Measurements from ENCODE around the gene ZNF592. TPM values are rescaled to one million over a fixed set of nuclear protein-coding genes. Genes with fewer than 3 reads are reported as not detected.

Gene ZNF592
- polyA plus RNA-seq, 3 donors: 26.8 to 28.4 (median 27.8) TPM

GRCh38 chr15:84804005-84804900, 55.9 kb downstream of the ZNF592 start:
- no peak for DNase-seq (ENCODE audit: low read depth in 3 of 3, low spot score in 2 of 3)

- DNase-seq (ENCODE audit: low read depth in 3 of 3, low spot score in 2 of 3): no peak
These were observed 56.8 kb downstream of the ZNF592 start for GRCh38 chr15:84805221-84805620.

- no peak for DNase-seq (ENCODE audit: low read depth in 3 of 3, low spot score in 2 of 3)
These were observed 58.8 kb downstream of the ZNF592 start for GRCh38 chr15:84807228-84807627.

DNA sequence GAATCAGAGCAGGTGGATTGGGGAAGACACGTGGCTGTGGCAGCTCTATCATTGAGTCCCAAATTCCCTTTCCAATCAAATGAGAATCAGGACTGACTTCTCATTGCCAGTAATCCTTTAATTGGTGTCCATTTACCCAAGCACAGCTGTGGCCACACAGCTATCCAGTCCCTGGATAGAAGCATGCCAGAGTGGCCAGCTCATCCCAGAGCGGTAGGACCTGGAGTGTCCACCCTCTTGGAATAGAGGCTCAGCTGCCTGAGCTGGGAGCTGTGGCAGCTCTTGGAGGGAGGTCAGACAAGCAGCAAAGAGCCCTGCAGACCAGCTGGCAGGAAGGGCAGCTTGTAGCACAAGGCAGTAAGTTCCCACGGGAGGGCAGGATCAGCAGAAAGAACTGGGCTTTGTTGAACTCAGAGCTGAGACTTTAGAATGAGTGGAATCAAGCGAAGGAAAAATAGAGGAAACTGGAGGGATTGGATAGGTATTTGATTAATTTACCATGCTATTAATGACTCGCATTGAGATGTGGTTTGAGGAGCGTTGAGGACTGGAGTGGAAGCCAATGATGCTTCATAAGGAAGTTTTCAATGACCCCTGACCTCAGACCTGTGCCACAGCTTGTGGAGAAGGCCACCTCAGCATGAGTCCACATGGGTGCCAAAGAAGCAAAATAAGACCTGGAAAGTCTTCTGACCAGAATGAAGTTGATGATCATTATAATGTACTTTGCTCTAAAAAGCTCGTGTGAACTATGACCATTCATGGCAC, 61.9 kb downstream of the ZNF592 start:
- no peak for DNase-seq (ENCODE audit: low read depth in 3 of 3, low spot score in 2 of 3)

GRCh38 chr15:84811151-84811550, 62.8 kb downstream of the ZNF592 start:
- no peak for DNase-seq (ENCODE audit: low read depth in 3 of 3, low spot score in 2 of 3)

DNA sequence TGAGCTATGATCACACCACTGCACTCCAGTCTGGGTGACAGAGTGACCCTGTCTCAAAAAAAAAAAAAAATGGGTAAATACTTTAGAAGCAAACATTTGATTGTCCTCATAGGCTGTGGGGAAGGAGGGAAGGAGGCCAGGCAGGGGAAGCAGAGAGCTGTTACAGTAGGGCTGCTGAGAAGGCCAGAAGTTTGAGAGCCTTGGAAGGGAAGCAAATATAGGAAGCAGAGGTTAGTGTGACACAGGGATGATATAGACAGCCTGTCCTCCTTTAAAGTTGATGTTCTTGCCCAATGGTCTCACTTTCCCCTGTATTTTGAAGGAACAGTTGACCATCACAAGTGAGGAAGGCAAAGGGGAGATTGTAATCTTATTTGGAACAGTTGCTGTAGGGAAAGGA, 63.4 kb downstream of the ZNF592 start:
- no peak for DNase-seq (ENCODE audit: low read depth in 3 of 3, low spot score in 2 of 3)

GRCh38 chr15:84812842-84813241, 64.5 kb downstream of the ZNF592 start:
- DNase-seq (ENCODE audit: low read depth in 3 of 3, low spot score in 2 of 3): no peak

GRCh38 chr15:84813435-84813834, 65.0 kb downstream of the ZNF592 start:
- no peak for DNase-seq (ENCODE audit: low read depth in 3 of 3, low spot score in 2 of 3)

- no peak for DNase-seq (ENCODE audit: low read depth in 3 of 3, low spot score in 2 of 3)
These were observed 65.5 kb downstream of the ZNF592 start for GRCh38 chr15:84813931-84814330.

- no peak for DNase-seq (ENCODE audit: low read depth in 3 of 3, low spot score in 2 of 3)
These were observed 66.5 kb downstream of the ZNF592 start for GRCh38 chr15:84814916-84815315.

DNA sequence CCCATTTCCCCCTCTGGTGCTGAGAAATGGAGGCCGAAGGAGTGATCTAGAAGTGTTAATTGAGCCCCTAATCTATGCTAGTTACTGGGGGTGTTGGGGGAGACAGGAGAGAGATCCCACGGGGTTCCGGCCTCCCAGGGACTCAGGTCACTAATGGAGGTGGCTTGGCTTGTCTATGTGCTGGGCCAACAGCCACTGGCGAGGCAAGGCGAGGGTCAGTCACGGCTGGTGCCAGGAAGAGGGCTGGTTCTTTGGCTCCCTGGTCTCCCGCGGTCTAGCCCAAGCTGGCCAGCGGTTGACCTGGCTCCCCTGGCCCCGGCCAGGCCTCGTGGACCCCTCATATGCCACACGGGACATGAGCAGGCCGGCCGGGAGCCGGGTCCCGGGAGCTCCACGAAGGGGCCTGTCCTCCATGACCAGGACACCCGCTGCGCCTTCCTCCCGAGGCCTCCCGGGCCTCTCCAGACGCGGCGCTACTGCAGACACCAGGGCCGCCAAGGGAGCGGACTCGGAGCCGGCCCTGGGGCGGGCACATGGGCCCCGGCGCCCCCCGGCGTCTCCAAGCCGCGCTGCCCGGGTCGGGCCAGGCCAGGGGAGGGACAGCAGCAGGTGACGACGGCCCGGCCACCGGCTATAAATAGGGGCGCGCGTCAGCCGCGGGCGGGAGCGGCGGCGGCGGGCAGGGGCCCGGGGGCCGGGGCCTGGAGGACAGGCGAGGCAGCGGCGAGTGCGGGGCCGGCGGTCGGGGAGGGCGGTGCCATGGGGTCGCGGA, 68.5 kb downstream of the ZNF592 start, which contains the start of gene ALPK3:
TSS of gene ALPK3 (plus strand) at position 663 of the 772 bp plus-strand sequence. CDS start at position 760, 97 bp downstream.
- no peak for DNase-seq (ENCODE audit: low read depth in 3 of 3, low spot score in 2 of 3)

DNA sequence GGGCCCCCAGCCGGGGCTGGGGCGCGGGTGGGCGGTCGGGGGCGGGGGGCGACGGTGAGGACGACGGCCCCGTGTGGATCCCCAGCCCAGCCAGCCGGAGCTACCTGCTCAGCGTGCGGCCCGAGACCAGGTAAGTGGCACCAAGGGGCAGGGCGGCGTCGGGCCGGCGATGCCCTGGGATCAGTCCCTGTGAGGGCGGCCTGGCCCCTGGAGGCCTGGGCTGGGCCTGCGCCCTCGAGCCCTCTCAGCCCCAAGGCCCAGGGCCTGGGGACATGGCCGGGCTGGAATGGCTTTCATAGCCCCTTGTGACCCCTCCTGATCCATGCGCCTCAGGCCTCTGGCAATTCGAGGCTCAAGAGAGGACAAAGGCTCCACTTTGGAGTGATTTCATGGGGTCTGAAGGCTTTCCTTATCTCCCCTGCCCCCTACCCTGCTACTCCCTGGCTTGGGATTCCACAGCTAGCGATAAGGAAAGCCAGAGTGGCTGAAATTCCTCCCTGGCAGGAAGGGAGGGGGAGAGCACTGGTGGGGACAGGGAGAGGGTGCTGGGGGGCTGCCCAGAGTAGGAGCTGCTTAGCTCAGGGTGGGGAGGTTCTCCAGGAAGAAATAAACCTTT, 69.2 kb downstream of the ZNF592 start:
- DNase-seq (ENCODE audit: low read depth in 3 of 3, low spot score in 2 of 3): no peak

DNA sequence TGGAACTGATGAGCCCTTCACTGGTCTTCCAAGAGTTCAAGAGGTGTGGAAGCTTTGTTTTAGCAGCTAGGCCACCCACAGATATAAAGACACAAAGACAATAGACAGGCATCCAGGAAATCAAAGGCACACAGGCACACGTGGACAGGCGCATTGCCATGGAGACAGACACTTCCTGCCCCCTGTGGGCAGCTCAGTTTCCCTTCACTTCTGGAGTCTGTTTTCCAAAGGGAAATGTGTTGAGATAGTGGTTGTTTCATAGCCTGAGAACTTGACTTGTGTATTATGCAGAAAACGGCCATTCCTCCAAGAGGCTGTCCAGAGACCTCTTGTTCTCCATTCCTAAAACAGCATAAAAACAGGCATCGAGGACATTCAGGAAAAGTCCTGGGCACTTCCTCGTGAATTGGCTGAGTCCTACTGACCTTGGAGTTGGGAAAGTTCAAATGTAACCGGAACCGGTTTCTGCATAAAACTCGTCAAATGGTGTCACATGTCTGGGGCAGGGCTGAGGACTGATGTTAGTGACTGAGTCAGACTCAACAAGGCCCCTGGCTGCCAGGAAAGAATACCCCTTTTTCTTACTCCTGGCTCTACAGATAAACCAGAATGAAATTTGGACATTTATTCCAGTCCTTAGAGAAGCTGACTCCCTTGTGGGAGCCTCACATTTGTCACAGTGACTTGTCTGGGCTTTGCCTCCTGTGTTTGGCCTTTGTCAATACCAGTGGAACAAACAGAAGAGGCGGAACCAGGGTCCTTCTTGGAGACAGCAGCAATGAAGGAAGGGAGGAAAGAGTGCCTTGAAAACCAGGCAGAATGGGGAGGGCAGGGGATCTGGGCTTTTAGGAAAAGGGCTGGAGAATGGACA, 70.1 kb downstream of the ZNF592 start:
- DNase-seq (ENCODE audit: low read depth in 3 of 3, low spot score in 2 of 3): no peak

DNA sequence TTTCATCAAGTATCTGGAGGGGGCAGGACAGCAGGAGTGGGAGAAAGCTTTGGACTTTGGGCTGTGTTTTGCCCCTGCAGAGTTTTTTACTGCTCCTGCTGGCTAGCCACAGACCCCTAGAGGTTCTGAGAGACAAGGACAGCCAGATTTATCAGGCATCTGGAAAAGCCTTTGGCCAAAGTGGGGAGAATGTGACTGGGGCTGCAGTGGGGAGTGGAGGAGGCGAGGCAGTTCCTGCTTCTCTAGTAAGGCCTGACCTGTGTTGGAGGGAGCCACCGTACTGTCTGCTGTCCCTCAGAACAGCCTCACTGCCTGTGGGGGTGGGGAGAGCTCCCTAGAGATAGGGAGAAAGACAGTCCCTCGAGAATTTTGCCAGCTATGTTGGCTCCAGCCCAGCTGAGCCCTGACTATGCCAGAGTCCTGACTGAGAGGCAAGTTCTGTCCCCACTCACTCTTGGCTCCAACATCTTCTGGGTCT, 70.9 kb downstream of the ZNF592 start:
- DNase-seq (ENCODE audit: low read depth in 3 of 3, low spot score in 2 of 3): no peak

- DNase-seq (ENCODE audit: low read depth in 3 of 3, low spot score in 2 of 3): no peak
These were observed 71.4 kb downstream of the ZNF592 start for GRCh38 chr15:84819791-84820190.

- DNase-seq (ENCODE audit: low read depth in 3 of 3, low spot score in 2 of 3): no peak
These were observed 73.2 kb downstream of the ZNF592 start for GRCh38 chr15:84821501-84822021.

- DNase-seq (ENCODE audit: low read depth in 3 of 3, low spot score in 2 of 3): no peak
These were observed 74.4 kb downstream of the ZNF592 start for GRCh38 chr15:84822653-84823281.

DNA sequence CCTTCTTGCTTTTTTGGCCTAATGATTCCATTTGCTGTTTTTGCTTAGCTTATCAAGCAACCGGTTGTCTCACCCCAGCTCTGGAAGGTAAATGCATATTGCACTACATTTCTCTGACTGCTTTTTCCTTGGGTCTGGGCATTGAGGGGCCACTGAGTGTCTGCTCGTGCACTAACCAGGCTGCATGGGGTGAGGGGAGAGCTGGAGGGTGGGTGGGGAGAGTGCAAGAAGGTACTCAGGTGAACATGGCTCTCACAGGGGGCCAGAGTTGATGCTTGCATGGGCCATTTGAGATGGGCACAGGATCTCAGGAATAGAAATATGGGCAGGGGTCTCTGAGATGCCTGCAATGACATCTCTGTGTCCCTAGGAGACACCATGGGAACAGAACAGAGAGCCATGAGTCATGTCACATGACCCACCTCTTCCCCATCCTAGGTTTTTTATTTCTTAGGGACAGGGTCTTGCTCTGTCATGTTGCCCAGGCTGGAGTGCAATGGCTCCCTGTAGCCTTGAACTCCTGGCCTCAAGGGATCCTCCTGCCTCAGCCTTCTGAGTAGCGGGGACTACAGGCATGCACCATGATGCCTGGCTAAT, 75.0 kb downstream of the ZNF592 start:
- DNase-seq (ENCODE audit: low read depth in 3 of 3, low spot score in 2 of 3): no peak

All from right renal cortex interstitium (tissue), 3 donors.